Trophoblast cell (in vitro differentiated cells and primary cell): ENCODE results near the gene ARHGEF6.

Source experiments
- DNase-seq, 2 donors: peaks; one replicate each; pipeline ENCODE4 v3.0.0-alpha.2; 2016
- H2AFZ ChIP-seq: 2 replicates; pipeline ENCODE4 v1.6.1; 2013; ENCODE audit warnings: low read length, moderate library complexity, mild to moderate bottlenecking; ENCODE audit not compliant: insufficient read depth, poor library complexity
- H2AK5ac ChIP-seq: 2 replicates; pipeline ENCODE4 v1.6.1; 2013; ENCODE audit warnings: mild to moderate bottlenecking, low read length
- H2BK120ac ChIP-seq: 2 replicates; pipeline ENCODE4 v1.6.1; 2013; ENCODE audit warnings: low read length, mild to moderate bottlenecking, moderate library complexity; ENCODE audit not compliant: insufficient read depth, poor library complexity
- H2BK12ac ChIP-seq: 2 replicates; pipeline ENCODE4 v1.6.1; 2013; ENCODE audit warnings: mild to moderate bottlenecking, low read length, moderate library complexity
- H2BK5ac ChIP-seq: 2 replicates; pipeline ENCODE4 v1.6.1; 2013; ENCODE audit warnings: low read length, low read depth, moderate library complexity, mild to moderate bottlenecking; ENCODE audit not compliant: poor library complexity
- H3K14ac ChIP-seq: 2 replicates; pipeline ENCODE4 v1.6.1; 2013; ENCODE audit warnings: mild to moderate bottlenecking, low read length
- H3K18ac ChIP-seq: 2 replicates; pipeline ENCODE4 v1.6.1; 2013; ENCODE audit warnings: mild to moderate bottlenecking, low read length
- H3K23ac ChIP-seq: 2 replicates; pipeline ENCODE4 v1.6.1; 2013; ENCODE audit warnings: low read length
- H3K27ac ChIP-seq: 2 replicates; pipeline ENCODE4 v1.5.1; 2013; ENCODE audit warnings: low read depth, mild to moderate bottlenecking, inconsistent platforms, low read length, moderate library complexity
- H3K27me3 ChIP-seq: 2 replicates; pipeline ENCODE4 v1.6.1; 2013; ENCODE audit warnings: inconsistent platforms, mild to moderate bottlenecking, low read length, moderate library complexity; ENCODE audit not compliant: insufficient read depth
- H3K36me3 ChIP-seq, 2 experiments: 1 replicate in 1 of 2; 2 replicates in 1 of 2; pipeline ENCODE4 v1.6.1; 2013; ENCODE audit warnings: low read length in 2 of 2, mild to moderate bottlenecking in 2 of 2, moderate library complexity in 1 of 2; ENCODE audit not compliant: insufficient read depth in 2 of 2, control insufficient read depth in 1 of 2
- H3K4ac ChIP-seq: 2 replicates; pipeline ENCODE4 v1.6.1; 2013; ENCODE audit warnings: low read depth, mild to moderate bottlenecking, low read length, moderate library complexity
- H3K4me1 ChIP-seq, 2 experiments: 1 replicate in 1 of 2; 2 replicates in 1 of 2; pipeline ENCODE4 v1.6.1; 2013; ENCODE audit warnings: low read length in 2 of 2, mild to moderate bottlenecking in 2 of 2, moderate library complexity in 1 of 2; ENCODE audit not compliant: insufficient read depth in 2 of 2, control insufficient read depth in 1 of 2
- H3K4me2 ChIP-seq: 2 replicates; pipeline ENCODE4 v1.6.1; 2013; ENCODE audit warnings: inconsistent platforms, mild to moderate bottlenecking, low read length, moderate library complexity
- H3K4me3 ChIP-seq: 2 replicates; pipeline ENCODE4 v1.5.1; 2013; ENCODE audit warnings: mild to moderate bottlenecking, low read depth, low read length, inconsistent platforms
- H3K79me1 ChIP-seq: one replicate; pipeline ENCODE4 v1.6.1; 2013; ENCODE audit warnings: low read length
- H3K79me2 ChIP-seq: 2 replicates; pipeline ENCODE4 v1.6.1; 2013; ENCODE audit warnings: low read length, mild to moderate bottlenecking; ENCODE audit not compliant: control insufficient read depth, insufficient read depth, poor library complexity
- H3K9ac ChIP-seq: 2 replicates; pipeline ENCODE4 v1.6.1; 2013; ENCODE audit warnings: mild to moderate bottlenecking, low read length
- H3K9me3 ChIP-seq: 2 replicates; pipeline ENCODE4 v1.6.1; 2013; ENCODE audit warnings: low read depth, mild to moderate bottlenecking, control low read depth, inconsistent platforms, low read length; ENCODE audit not compliant: insufficient read depth
- H4K12ac ChIP-seq: 2 replicates; pipeline ENCODE4 v1.6.1; 2013; ENCODE audit warnings: low read depth, mild to moderate bottlenecking, low read length, moderate library complexity
- H4K8ac ChIP-seq: 2 replicates; pipeline ENCODE4 v1.6.1; 2013; ENCODE audit warnings: low read depth, mild to moderate bottlenecking, low read length, moderate library complexity
- H4K91ac ChIP-seq: one replicate; pipeline ENCODE4 v1.6.1; 2013; ENCODE audit warnings: low read depth, mild to moderate bottlenecking, low read length, moderate library complexity
- WGBS: extraction: QIAGEN DNeasy Blood & Tissue Kit; methylation state at CpG from one replicate; pipeline ENCODE4 v1.1.7; 2013; ENCODE audit warnings: missing lambda C conversion rate; ENCODE audit not compliant: insufficient read length, insufficient coverage; ENCODE audit errors: extremely low coverage; 5-methylcytosine and 5-hydroxymethylcytosine counted together

Gene ARHGEF6

DNA sequence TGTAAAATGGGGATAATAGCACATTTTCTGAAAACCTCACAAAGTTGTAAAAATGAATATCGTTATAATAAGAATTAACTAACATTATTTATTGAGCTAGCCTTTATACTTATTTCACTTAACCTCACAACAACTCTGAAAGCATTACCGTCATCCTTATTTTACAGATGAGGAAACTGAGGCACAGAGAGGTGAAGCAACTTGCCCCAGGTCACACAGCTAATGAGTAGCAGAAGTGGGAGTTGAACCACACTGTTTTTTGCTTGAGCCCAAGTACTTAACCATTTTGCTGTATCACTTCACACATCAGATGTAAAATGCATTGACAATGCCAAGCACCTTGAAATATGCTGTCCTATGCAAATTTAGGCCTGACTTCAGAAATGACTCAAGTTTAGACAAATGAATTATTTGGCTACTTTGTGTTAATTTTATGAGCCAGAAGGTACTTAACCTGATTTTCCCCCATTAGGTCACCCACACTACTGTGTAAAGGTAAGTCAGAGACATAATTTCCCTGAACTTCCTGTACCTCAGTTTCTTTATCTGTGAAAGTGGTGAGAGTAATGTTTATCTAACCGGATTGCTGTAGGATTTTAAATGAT lies 109.6 kb downstream of the ARHGEF6 start:
- no peak overlapping the region for H3K23ac ChIP-seq
- no peak overlapping the region for H4K12ac ChIP-seq
- H2AK5ac ChIP-seq: no peak overlapping the region
- no peak overlapping the region for H3K4me2 ChIP-seq
- no peaks in the 10 kb centered on the region for H3K4me1 ChIP-seq
- H3K36me3 ChIP-seq: no peaks in the 10 kb centered on the region
- no CpG with 5 or more reads among the region's 3 CpGs for WGBS
- no peak overlapping the region for H3K18ac ChIP-seq
- H3K79me1 ChIP-seq: no peaks in the 10 kb centered on the region
- no peak overlapping the region for H2AFZ ChIP-seq
- no peak for DNase-seq
- H3K4ac ChIP-seq: no peak overlapping the region
- no peak overlapping the region for H4K8ac ChIP-seq
- H3K9ac ChIP-seq: no peak overlapping the region
- no peak overlapping the region for H3K4me3 ChIP-seq
- H3K27ac ChIP-seq: no peak overlapping the region
- H2BK12ac ChIP-seq: no peak overlapping the region
- H2BK120ac ChIP-seq: no peak overlapping the region
- H3K9me3 ChIP-seq: no peaks in the 10 kb centered on the region
- H2BK5ac ChIP-seq: no peak overlapping the region
- H3K27me3 ChIP-seq: no peaks in the 10 kb centered on the region
- no peak overlapping the region for H3K14ac ChIP-seq
- no peak overlapping the region for H4K91ac ChIP-seq
- no peaks in the 10 kb centered on the region for H3K79me2 ChIP-seq

DNA sequence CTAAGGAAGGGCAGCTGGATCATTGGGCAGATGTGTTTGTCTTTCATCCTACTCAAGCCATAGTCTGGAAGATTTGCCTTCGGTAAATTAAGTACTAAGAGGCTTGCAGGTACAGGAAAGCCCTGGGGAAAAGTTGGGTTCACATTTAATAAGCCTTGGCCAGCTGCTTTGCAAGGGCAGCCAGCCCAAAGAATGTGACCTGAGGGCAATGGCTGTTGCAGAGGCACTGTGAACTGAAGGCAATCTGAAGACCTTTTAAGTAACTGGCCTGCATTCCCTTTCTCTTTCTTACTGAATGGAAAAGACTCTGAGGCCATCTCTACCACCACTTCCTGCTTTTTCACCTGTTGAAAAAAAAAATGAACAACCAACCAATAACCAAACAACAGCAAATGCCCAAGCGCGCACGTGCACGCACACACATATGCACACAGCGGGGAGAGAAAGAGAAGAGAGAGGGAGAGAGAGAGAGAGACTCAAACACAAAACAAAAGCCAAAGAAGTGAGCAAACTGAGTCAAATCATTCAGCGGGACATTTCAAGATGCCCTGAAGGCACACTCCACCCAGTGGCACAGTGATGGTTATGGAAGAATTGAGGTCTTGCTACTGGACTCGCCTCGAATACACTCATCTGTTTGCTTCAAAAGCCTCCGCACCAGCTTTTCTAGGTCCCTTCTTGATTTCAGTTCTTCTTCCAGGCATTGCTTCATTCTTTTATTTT lies 113.1 kb downstream of the ARHGEF6 start:
- Histone ChIP-seq H3K4me1 (no peaks in the 10 kb centered on the region), H2AK5ac (no peak overlapping the region), H3K4ac (no peak overlapping the region), H3K23ac (no peak overlapping the region), H3K9ac (no peak overlapping the region), H3K27ac (no peak overlapping the region), H3K4me3 (no peak overlapping the region), H2BK120ac (no peak overlapping the region), H3K9me3 (no peaks in the 10 kb centered on the region), H3K27me3 (no peaks in the 10 kb centered on the region), H3K14ac (no peak overlapping the region), H3K4me2 (no peak overlapping the region), H4K8ac (no peak overlapping the region), H4K91ac (no peak overlapping the region), H3K79me1 (no peaks in the 10 kb centered on the region), H2BK5ac (no peak overlapping the region), H3K36me3 (no peaks in the 10 kb centered on the region), H3K18ac (no peak overlapping the region), H4K12ac (no peak overlapping the region), H2AFZ (no peak overlapping the region), H3K79me2 (no peaks in the 10 kb centered on the region), H2BK12ac (no peak overlapping the region)
- DNase-seq: peak in 1 of 2 donors; percentile 20
- WGBS: no CpG with 5 or more reads among the region's 10 CpGs

DNA sequence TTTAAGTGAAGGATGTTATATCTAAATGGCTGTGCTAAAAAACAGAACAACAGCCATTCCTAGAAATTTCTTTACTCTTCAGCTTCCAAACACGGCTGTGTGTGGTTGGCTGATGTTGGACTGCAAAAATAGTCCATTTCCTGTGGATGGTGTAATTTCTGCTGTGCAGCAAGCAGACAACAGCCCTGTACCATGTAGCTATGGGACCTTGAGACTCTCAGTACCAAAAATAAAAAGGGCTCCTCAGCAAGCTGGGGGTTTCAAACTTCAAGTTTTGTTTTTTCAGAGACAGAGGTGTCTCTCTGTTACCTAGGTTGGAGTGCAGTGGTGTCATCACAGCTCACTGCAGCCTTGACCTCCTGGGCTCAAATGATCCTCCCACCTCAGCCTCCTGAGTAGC lies 114.6 kb downstream of the ARHGEF6 start:
- no peak for DNase-seq
- H3K36me3 ChIP-seq: no peaks in the 10 kb centered on the region
- H2BK5ac ChIP-seq: no peak overlapping the region
- no peaks in the 10 kb centered on the region for H3K79me2 ChIP-seq
- no peaks in the 10 kb centered on the region for H3K27me3 ChIP-seq
- no peak overlapping the region for H4K91ac ChIP-seq
- no peaks in the 10 kb centered on the region for H3K79me1 ChIP-seq
- no peaks in the 10 kb centered on the region for H3K9me3 ChIP-seq
- H3K9ac ChIP-seq: no peak overlapping the region
- H3K14ac ChIP-seq: no peak overlapping the region
- no peak overlapping the region for H3K27ac ChIP-seq
- H3K4me2 ChIP-seq: no peak overlapping the region
- H3K23ac ChIP-seq: no peak overlapping the region
- H3K4me1 ChIP-seq: no peaks in the 10 kb centered on the region
- H3K18ac ChIP-seq: no peak overlapping the region
- no peak overlapping the region for H4K12ac ChIP-seq
- no peak overlapping the region for H3K4ac ChIP-seq
- no peak overlapping the region for H2AK5ac ChIP-seq
- WGBS: no CpG with 5 or more reads among the region's 1 CpG
- H2BK12ac ChIP-seq: no peak overlapping the region
- no peak overlapping the region for H4K8ac ChIP-seq
- no peak overlapping the region for H2AFZ ChIP-seq
- H3K4me3 ChIP-seq: no peak overlapping the region
- H2BK120ac ChIP-seq: no peak overlapping the region

DNA sequence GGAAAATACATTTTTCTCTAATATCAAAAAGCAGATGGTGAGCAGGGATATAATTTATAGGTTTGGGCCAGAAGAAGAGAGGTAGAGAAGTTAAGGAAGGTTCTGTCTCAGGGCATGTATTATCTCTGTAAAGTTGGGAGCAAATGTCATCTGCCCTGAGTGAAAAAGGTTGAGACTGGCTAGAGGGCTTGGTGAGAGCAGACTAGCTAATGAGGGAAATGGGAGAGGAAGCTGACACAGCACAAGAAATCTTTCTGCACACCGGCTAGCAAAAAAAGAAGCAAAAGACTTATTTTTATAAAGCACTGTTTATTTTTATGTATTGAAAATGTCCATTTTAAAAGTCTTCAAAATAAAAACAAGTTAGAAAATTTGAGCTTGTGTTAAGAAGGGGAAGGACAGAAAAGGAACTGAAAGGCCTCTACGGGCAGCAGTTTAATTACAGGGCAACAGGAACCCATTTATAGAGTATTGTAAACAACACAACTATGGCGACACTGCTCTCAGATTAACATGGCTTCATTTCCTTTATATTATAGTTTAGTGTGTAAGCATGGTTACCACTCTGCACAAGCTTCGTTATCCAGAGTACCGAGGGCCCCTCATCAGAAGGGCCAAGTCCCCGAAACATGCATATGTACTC lies 115.4 kb downstream of the ARHGEF6 start:
- Histone ChIP-seq H4K91ac (no peak overlapping the region), H2BK5ac (no peak overlapping the region), H3K14ac (no peak overlapping the region), H3K4ac (no peak overlapping the region), H3K79me1 (no peaks in the 10 kb centered on the region), H2AFZ (no peak overlapping the region), H2BK12ac (no peak overlapping the region), H3K27ac (no peak overlapping the region), H3K36me3 (no peaks in the 10 kb centered on the region), H3K79me2 (no peaks in the 10 kb centered on the region), H2BK120ac (no peak overlapping the region), H4K12ac (no peak overlapping the region), H3K4me1 (no peaks in the 10 kb centered on the region), H3K9me3 (no peaks in the 10 kb centered on the region), H4K8ac (no peak overlapping the region), H3K4me2 (no peak overlapping the region), H2AK5ac (no peak overlapping the region), H3K9ac (no peak overlapping the region), H3K18ac (no peak overlapping the region), H3K27me3 (no peaks in the 10 kb centered on the region), H3K4me3 (no peak overlapping the region), H3K23ac (no peak overlapping the region)
- WGBS: no CpG with 5 or more reads among the region's 6 CpGs
- DNase-seq: no peak
